Myometrial cell (primary cell): ENCODE measurements around the gene RWDD4. TPM values are rescaled to one million over a fixed set of nuclear protein-coding genes. Genes with fewer than 3 reads are reported as not detected.

Source experiments
- total RNA-seq: library from RNA; depleted of rRNA; stranded (reverse); fragments of >200 nt; gene quantifications from 2 replicates; pipeline ENCODE4 v1.2.3, GENCODE V29; 2015

RWDD4 gene
- 20.2 and 23.7 TPM in 2 replicates for total RNA-seq

DNA sequence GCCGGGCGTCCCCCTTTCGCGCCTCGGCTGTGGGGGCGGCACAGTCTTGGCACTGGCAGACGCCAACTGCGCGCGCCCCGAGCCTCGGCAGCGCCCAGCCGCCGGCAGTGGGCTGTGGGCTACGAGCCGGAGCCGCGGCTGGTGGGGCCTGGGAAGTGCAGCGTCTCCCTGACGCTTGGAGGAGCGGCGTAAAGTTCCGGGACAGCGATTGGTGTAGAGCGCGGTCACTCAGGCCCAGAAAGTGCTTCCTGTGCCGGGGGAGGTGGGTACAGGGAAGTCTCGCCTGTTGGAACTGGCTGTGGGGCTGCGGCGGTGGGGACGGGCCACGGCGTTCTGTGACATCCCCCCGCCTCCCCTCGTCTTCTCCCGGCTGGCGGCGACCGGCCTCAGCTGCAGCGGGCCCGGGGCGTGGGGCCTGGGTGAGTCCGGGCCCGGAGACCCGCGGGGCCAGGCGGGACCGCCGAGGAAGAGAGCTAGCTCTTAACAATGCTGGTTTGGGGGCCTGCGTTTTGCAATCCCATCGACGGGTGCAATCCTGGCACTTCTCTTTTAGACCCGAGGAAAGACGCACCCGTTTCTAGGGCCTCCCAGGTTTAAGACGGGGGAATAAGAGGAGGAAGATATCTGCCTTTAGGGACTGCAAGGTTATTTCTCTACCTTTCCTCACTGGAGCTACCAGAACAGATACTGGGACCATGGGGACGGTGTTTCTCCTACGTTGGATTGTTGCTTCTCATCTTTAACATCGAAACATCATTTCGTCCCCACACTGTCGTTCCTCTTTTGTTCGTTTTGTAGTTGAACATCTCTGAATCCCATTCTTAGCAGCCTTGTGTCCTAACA is at the start of gene RWDD4, which contains the start of gene TRAPPC11:
Gene RWDD4, minus strand, starts transcription at position 157 of the 843 bp plus-strand sequence. CDS start 233 bp downstream, outside the sequence.
Gene TRAPPC11, plus strand, starts transcription at position 265 of the 843 bp plus-strand sequence. CDS start 4,575 bp downstream, outside the sequence.

Other genes with a start within 250 kb of the RWDD4 start
- 9.8 and 13.5 TPM in 2 replicates for gene CDKN2AIP, start 214.5 kb downstream of the RWDD4 start, total RNA-seq
- 3.5 and 8.2 TPM in 2 replicates for gene ING2, start 154.1 kb downstream of the RWDD4 start, total RNA-seq
- gene TRAPPC11, start 108 bp upstream of the RWDD4 start, total RNA-seq = 30.5 and 33.7 TPM in 2 replicates
- gene STOX2, start 246.1 kb upstream of the RWDD4 start, total RNA-seq = 0.29 TPM in 1 of 2 replicates, not detected in the other